ENCODE data around the gene GNL3L. TPM values are rescaled to one million over a fixed set of nuclear protein-coding genes. Genes with fewer than 3 reads are reported as not detected.

Gene GNL3L
- polyA plus RNA-seq, 3 donors: 11.8 to 20.7 (median 18.1) TPM

GRCh38 chrX:54530357-54530900 lies 410 bp downstream of the GNL3L start:
- peak overlapping the region; percentile 74 to 92 for H3K27ac ChIP-seq (ENCODE audit: low read depth in 1 of 2, low read length in 2 of 2)
- Mint-ChIP-seq H3K27me3 (ENCODE audit: low read depth in 3 of 3) (peaks cover 0 to 4% (median 0%) of the 10 kb centered on the region in 3 donors), H3K9me3 (peaks cover 0 to 10% (median 5%) of the 10 kb centered on the region in 7 donors), H3K4me3 (peak overlapping the region; percentile 87 to 91), H3K27ac (peak overlapping the region; percentile 84 to 96 (median 91)), H3K4me1 (peaks cover 32% of the 10 kb centered on the region), H3K36me3 (peaks cover 9 to 14% of the 10 kb centered on the region in 2 donors)
- H3K4me1 ChIP-seq (ENCODE audit: control insufficient read depth in 1 of 2, insufficient read depth in 2 of 2, low read length in 2 of 2): peaks cover 17 to 24% of the 10 kb centered on the region in 2 donors
- H3K36me3 ChIP-seq (replicated peaks in 1 of 2; ENCODE audit: control insufficient read depth in 1 of 2, insufficient read depth in 2 of 2, low read length in 2 of 2): peaks cover 4 to 13% of the 10 kb centered on the region in 2 donors
- peak overlapping the region; percentile 89 for H2AFZ ChIP-seq (ENCODE audit: insufficient read depth, low read depth, low read length, poor library complexity, severe bottlenecking)
- TF ChIP-seq, protein P1, sequence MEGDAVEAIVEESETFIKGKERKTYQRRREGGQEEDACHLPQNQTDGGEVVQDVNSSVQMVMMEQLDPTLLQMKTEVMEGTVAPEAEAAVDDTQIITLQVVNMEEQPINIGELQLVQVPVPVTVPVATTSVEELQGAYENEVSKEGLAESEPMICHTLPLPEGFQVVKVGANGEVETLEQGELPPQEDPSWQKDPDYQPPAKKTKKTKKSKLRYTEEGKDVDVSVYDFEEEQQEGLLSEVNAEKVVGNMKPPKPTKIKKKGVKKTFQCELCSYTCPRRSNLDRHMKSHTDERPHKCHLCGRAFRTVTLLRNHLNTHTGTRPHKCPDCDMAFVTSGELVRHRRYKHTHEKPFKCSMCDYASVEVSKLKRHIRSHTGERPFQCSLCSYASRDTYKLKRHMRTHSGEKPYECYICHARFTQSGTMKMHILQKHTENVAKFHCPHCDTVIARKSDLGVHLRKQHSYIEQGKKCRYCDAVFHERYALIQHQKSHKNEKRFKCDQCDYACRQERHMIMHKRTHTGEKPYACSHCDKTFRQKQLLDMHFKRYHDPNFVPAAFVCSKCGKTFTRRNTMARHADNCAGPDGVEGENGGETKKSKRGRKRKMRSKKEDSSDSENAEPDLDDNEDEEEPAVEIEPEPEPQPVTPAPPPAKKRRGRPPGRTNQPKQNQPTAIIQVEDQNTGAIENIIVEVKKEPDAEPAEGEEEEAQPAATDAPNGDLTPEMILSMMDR (IDR thresholded peaks at IDR 0.05): no peak
- H3K4me3 ChIP-seq (replicated peaks in 1 of 3; ENCODE audit: low read depth in 2 of 3, low read length in 3 of 3): peak overlapping the region; percentile 92 to 97 (median 94)
- intact Hi-C loops (cut with micrococcal nuclease): loop anchor here (5.0 to 10.0 kb wide), 4 partner anchors 104 to 1184 kb away; partner anchors contain the start of genes HUWE1 (in 1 of the 2), PHF8 (in 1 of the 2) and RRAGB (in 1 of the 2)
- peak in 1 of 3 donors; percentile 3 for DNase-seq
- H3K27me3 ChIP-seq (ENCODE audit: control insufficient read depth in 2 of 2, insufficient read depth in 2 of 2, low read length in 2 of 2): no peaks in the 10 kb centered on the region
- WGBS (ENCODE audit: insufficient coverage): 0% methylated on average over 4 of the region's 22 CpGs
- peaks cover 51% of the 10 kb centered on the region for H3K79me2 ChIP-seq (ENCODE audit: insufficient read depth, low read length)
- peak overlapping the region; percentile 72 for H3K4me2 ChIP-seq (replicated peaks; ENCODE audit: extremely low read depth, low read length, poor library complexity, severe bottlenecking)
- H3K9ac ChIP-seq (ENCODE audit: insufficient read depth, low read length, poor library complexity, severe bottlenecking): peak overlapping the region; percentile 85
- peaks cover 0 to 2% of the 10 kb centered on the region in 2 donors for H3K9me3 ChIP-seq (replicated peaks in 1 of 2; ENCODE audit: control insufficient read depth in 1 of 2, insufficient read depth in 1 of 2, low read length in 2 of 2)
- no peaks in the 10 kb centered on the region for H4K20me1 ChIP-seq (ENCODE audit: insufficient read depth, low read length)

DNA sequence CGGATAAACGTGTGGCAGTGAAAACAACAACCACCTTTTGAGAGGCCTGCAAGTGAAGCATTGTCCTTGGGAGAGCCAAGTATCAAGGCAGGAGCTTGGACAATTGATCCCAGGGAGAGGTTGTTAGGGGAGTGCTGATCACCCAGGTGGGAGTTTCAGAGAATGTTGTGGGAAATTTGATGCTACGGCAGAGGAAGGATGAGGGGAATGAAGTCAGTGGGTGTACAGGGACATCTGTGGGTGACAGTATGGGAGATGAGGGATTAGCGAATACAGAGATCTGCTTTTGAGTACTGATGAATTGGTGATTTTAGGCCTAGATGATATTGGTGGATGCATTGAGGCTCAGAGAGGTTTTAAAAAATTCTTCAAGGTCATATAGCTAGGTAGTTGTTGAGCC lies 4.3 kb downstream of the GNL3L start:
- peaks cover 17 to 22% of the 10 kb centered on the region in 2 donors for H3K4me1 ChIP-seq (ENCODE audit: control insufficient read depth in 1 of 2, insufficient read depth in 2 of 2, low read length in 2 of 2)
- H4K20me1 ChIP-seq (ENCODE audit: insufficient read depth, low read length): no peaks in the 10 kb centered on the region
- peaks cover 54% of the 10 kb centered on the region for H3K79me2 ChIP-seq (ENCODE audit: insufficient read depth, low read length)
- peaks cover 0 to 6% (median 5%) of the 10 kb centered on the region in 7 donors for H3K9me3 Mint-ChIP-seq
- no peak overlapping the region for H2AFZ ChIP-seq (ENCODE audit: insufficient read depth, low read depth, low read length, poor library complexity, severe bottlenecking)
- DNase-seq: no peak
- H3K4me1 Mint-ChIP-seq: peaks cover 28% of the 10 kb centered on the region
- peaks cover 34 to 38% of the 10 kb centered on the region in 2 donors for H3K36me3 Mint-ChIP-seq
- TF ChIP-seq, protein P1 (IDR thresholded peaks at IDR 0.05): no peak
- H3K9me3 ChIP-seq (replicated peaks in 1 of 2; ENCODE audit: control insufficient read depth in 1 of 2, insufficient read depth in 1 of 2, low read length in 2 of 2): peaks cover 0 to under 1% of the 10 kb centered on the region in 2 donors
- intact Hi-C loops (cut with micrococcal nuclease): loop anchor here (5.0 to 10.0 kb wide), 4 partner anchors 101 to 1181 kb away; partner anchors contain the start of genes HUWE1 (in 1 of the 2), PHF8 (in 1 of the 2) and RRAGB (in 1 of the 2)
- H3K4me2 ChIP-seq (replicated peaks; ENCODE audit: extremely low read depth, low read length, poor library complexity, severe bottlenecking): no peak overlapping the region
- H3K27ac Mint-ChIP-seq: peak overlapping the region in 3 of 7 donors; percentile 3 to 25 (median 6)
- WGBS (ENCODE audit: insufficient coverage): 100% methylated on average over 1 of the region's 4 CpGs
- no peak overlapping the region for H3K4me3 ChIP-seq (replicated peaks in 1 of 3; ENCODE audit: low read depth in 2 of 3, low read length in 3 of 3)
- H3K27me3 Mint-ChIP-seq (ENCODE audit: low read depth in 3 of 3): peaks cover 0 to 3% (median 0%) of the 10 kb centered on the region in 3 donors
- peaks cover 24 to 42% of the 10 kb centered on the region in 2 donors for H3K36me3 ChIP-seq (replicated peaks in 1 of 2; ENCODE audit: control insufficient read depth in 1 of 2, insufficient read depth in 2 of 2, low read length in 2 of 2)
- no peaks in the 10 kb centered on the region for H3K27me3 ChIP-seq (ENCODE audit: control insufficient read depth in 2 of 2, insufficient read depth in 2 of 2, low read length in 2 of 2)
- no peak overlapping the region for H3K27ac ChIP-seq (ENCODE audit: low read depth in 1 of 2, low read length in 2 of 2)
- H3K4me3 Mint-ChIP-seq: no peak overlapping the region
- H3K9ac ChIP-seq (ENCODE audit: insufficient read depth, low read length, poor library complexity, severe bottlenecking): no peak overlapping the region

Measured in CD14-positive monocyte (primary cell).